MG63 (cell line): ENCODE measurements around the gene PPP1R11. TPM values are rescaled to one million over a fixed set of nuclear protein-coding genes. Genes with fewer than 3 reads are reported as not detected.
A peak's percentile ranks its signal among the peaks of the same experiment; 100 is the strongest.
"Not testable (repeated sequence)": the region's sequence is repeated elsewhere in the genome, so short reads cannot be mapped to it uniquely, and the experiment has no call there.

Experiments used
- DNase-seq: peaks from one replicate; pipeline ENCODE4 v3.0.0-alpha.2; 2020
- H3K27me3 ChIP-seq: fragments of 250-450 bp; sonication (Bioruptor Pico); 2 replicates; pipeline ENCODE4 v1.5.1; 2020; ENCODE audit warnings: mild to moderate bottlenecking, moderate library complexity
- H3K36me3 ChIP-seq: fragments of 250-450 bp; sonication (Bioruptor Pico); 2 replicates; pipeline ENCODE4 v1.5.1; 2020; ENCODE audit warnings: mild to moderate bottlenecking, moderate library complexity
- H3K4me3 ChIP-seq: fragments of 250-450 bp; sonication (Bioruptor Pico); 2 replicates; pipeline ENCODE4 v1.5.1; 2020; ENCODE audit warnings: mild to moderate bottlenecking, moderate library complexity
- H3K9me3 ChIP-seq: fragments of 250-450 bp; sonication (Bioruptor Pico); 2 replicates; pipeline ENCODE4 v1.5.1; 2020; ENCODE audit warnings: mild to moderate bottlenecking, moderate library complexity
- total RNA-seq: library from RNA; depleted of rRNA; stranded (reverse); fragments of >200 nt; shearing (Covaris generic); gene quantifications from 2 replicates; pipeline ENCODE4 v1.2.3, GENCODE V29; 2014; ENCODE audit warnings: low replicate concordance; rRNA removed

The PPP1R11 gene
- total RNA-seq, 1 experiment from 2014 or later, result 47.2 TPM

DNA sequence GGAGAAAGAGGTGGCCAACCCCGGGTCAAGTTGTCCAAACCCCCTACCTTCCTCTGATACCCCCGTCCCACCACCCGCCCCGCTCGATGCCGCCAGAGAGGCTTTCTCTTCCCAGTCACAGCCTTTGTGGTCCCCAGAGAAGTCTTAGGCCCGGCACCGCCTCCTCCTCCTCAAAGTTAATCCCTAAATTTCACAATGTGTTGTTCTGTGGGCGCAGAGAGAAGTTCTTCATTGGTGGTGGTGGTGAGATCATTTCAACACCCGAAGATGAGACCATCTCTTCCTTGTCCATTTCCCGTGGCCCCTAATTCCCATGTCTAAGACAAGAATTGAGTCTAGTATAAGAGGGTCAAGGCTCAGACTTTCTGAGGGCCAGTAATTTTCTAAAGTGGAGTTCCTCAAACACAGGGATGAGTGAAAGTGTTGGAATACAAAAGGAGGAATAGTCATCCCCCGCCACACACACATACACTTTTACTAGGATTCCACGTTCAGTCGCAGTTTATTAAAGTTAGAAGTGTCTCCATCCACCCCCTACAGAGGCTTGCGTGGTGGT is 35.5 kb downstream of the PPP1R11 start:
- peaks cover 2% of the 10 kb centered on the region; the same call in 1 of the 2 replicates for H3K27me3 ChIP-seq
- no peaks in the 10 kb centered on the region for H3K36me3 ChIP-seq
- peak; percentile 16 for DNase-seq
- no peaks in the 10 kb centered on the region for H3K9me3 ChIP-seq
- H3K4me3 ChIP-seq, result peak overlapping the region; percentile 40

DNA sequence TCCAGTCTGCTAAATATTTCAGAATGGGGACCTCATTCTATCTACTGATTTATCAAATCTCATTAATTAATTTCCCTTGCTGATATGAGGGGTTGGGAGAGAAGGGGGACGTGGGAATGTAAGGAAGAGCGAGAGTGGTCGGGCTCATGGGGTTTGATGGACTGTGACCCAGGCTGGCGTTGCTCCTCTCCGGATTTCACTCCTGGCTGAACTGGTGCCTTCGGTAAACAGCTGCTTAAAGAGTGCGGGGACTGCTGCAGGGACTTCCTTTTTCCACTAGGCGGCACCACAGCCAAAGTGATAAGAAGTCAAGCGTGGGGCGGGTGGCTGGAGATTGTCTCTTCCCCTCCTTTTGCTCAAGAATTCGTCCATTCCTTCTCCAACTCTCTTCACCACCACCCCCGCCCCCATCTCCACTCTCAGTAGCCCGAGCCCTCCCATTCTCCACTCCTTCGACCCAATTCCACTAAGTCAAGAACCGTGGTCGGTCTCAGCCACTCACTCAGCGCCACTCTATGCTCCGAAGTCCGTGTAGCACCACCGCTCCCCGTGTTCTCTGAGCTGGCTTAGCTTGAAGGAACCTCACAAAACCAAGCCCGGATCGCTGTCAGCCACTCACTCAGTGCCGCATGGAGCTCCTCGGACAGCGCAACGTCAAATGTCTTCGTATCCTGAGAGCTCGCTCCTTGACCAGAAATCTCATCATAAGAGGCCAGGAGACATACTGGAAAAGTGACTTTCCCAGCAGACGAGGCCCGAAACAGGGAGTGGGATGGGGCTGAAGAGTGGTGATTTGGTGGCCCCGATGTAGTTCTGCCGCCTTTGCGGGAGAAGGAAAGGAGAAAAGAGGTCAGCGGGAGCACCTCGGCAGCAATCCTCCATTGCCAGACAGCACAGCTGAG is 36.2 kb downstream of the PPP1R11 start:
- peaks cover 2% of the 10 kb centered on the region; the same call in 1 of the 2 replicates for H3K27me3 ChIP-seq

DNA sequence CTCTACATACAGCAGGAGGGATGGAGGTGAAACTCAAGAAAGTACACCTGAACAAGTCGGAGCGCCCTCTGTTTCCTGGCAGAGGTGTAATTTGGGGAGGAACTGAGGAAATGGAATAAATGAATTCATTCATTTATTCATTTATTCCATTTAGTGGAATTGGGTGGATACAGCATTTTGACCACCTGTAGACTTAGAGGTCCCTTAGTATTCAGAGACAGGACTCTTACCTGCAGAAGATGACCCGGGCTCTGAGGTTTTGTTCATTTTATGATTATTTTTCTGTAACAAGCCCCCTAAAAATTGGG is 36.8 kb downstream of the PPP1R11 start:
- no peak for DNase-seq
- Histone ChIP-seq H3K27me3 (peaks cover 2% of the 10 kb centered on the region; the same call in 1 of the 2 replicates), H3K4me3 (no peak overlapping the region), H3K9me3 (no peaks in the 10 kb centered on the region), H3K36me3 (no peaks in the 10 kb centered on the region)

More for the DNA sequence above, 36.2 kb downstream of the PPP1R11 start:
- H3K4me3 ChIP-seq, result peak overlapping the region; percentile 36
- no peaks in the 10 kb centered on the region for H3K36me3 ChIP-seq
- DNase-seq, result peak; percentile 65
- H3K9me3 ChIP-seq, result no peaks in the 10 kb centered on the region

DNA sequence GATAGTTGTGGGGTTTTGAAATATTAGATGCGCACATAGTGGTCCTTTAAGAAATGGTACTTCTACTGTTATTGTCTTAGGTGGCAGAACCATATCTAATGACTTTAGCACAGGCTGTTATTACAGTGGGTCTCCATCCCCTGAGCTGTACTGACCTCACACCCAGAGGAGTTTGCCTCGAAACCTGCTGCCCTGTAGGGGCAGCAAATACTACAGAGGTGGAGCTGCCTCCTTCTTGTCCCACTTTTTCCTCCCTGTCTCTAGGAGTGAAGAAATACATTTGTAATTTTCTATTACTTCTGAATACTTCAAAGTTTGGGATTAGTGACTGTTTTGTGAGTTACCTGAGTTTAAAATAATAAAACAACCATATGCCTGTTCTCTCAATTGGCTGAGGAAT is 37.7 kb downstream of the PPP1R11 start:
- DNase-seq, result no peak
- H3K9me3 ChIP-seq, result no peaks in the 10 kb centered on the region
- H3K4me3 ChIP-seq, result no peak overlapping the region
- no peaks in the 10 kb centered on the region; the same call in 1 of the 2 replicates for H3K27me3 ChIP-seq
- H3K36me3 ChIP-seq, result no peaks in the 10 kb centered on the region

DNA sequence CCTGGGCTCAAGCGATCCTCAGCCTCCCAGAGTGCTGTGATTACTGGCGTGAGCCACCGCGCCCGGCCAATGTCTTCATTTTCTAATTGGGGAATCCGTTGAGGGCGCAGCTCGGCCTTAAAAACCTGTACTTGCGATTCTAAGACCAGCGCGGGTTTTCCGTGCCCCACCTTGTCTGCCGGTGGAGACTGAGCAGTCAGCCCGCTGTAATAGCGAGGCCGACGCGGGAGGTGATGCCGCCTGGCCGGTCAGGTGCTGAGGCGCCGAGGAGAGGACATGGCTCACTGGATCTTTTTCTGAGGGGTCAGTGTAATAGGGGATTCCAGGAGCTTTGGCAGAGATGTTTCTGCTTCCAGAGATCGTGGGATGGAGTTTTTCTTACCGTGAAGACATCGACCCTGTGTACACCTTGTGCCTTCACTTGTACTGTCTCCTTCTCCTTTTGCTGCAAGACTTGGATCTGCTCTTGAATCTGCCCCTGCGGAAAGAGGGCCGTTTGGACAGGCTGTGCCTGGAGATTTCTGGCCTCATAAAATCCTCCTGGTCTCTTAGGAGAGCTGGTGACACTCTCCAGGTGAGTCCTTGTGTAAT is 44.4 kb downstream of the PPP1R11 start:
- no peaks in the 10 kb centered on the region for H3K36me3 ChIP-seq
- H3K9me3 ChIP-seq, result no peaks in the 10 kb centered on the region
- H3K4me3 ChIP-seq, result no peak overlapping the region
- DNase-seq, result no peak
- no peaks in the 10 kb centered on the region for H3K27me3 ChIP-seq

DNA sequence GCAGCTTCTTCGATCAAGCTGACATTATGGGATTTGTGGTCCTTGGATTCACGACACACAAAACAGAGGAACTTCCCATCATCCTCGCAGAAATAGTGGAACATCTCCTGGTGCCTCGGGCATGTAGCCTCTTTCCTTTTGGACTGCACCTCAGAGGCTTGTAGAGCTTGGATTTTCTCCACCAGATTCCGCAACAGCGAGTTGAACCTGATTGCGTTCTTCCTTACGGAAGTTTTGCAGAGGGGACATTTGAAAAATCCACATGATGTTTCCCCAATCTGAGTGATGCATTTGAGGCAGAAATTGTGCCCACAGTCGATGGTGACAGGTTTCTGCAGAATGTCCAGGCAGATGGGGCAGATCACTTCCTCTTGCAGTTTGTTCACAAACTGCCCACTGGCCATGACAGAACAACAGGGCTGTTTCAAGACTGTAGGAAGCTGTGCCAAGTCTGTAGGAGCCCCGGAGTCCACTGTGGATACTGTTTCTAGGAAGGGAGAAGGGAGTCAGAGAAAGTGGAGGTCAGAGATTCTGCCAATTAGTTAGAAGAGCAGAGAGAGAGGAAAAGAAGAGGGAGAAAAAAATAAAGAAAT is 45.5 kb downstream of the PPP1R11 start:
- H3K36me3 ChIP-seq, result no peaks in the 10 kb centered on the region
- H3K27me3 ChIP-seq, result no peaks in the 10 kb centered on the region
- H3K9me3 ChIP-seq, result no peaks in the 10 kb centered on the region
- no peak overlapping the region for H3K4me3 ChIP-seq
- DNase-seq, result no peak

DNA sequence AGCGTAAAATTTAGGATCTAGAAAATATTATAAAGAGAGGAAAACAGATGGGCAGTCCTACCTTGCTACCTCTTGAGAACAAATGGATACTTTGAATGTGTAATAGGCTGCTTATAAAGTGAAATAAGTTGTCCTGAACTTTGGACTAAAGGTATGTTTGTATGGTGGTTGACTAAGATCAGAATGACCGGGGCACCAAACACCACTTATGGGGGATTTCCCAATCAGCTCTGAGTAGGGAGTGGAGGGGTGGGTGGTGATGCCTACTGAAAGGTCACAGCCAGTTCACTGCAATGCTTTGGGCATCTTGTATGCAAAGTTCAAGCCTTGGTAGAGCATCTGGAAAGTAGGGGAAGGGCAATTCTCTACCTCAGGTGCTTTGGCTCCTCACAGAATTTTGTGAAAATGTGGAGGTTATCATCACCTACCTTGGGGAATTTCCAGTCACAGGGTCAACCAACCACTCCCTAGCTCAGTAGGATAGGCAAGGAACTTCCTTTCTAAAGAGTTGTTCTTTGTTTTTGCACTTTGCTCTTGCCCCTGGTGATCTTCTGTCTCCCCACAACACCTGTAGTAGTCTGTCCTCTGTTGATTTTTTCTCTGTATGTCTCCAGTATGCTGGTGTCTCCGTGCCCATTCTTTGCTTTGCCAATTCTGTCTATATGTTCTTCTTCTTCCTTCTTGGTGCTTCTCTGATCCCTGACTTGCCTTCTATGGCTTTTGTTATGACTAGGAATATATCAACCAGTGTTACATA is 46.2 kb downstream of the PPP1R11 start, which contains the start of gene TRIM31:
TRIM31 (minus strand) TSS at position 88 of the 757 bp plus-strand sequence. CDS start 285 bp downstream, outside the sequence.
- no peak for DNase-seq
- no peaks in the 10 kb centered on the region for H3K9me3 ChIP-seq
- no peaks in the 10 kb centered on the region for H3K36me3 ChIP-seq
- no peaks in the 10 kb centered on the region for H3K27me3 ChIP-seq
- no peak within 1 kb of the TSS for H3K4me3 ChIP-seq

DNA sequence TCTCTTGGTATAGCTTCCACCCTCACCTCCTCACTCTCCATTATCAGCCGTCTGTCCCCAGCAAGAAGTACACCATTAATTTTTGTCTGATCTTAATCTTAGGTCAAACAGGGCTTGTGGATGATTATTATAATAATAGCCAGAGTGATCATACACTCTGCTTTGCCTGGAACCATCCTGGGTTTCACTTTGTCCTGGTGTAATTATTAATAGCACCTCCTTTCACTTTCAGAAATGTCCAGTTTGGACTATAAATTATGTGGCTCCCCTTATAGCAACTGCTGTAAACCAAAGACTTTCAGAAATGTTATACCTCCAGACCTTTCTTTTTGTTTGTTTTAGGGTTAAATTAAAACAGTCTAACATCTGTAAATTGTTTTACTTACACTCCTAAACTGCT is 46.8 kb downstream of the PPP1R11 start:
- H3K27me3 ChIP-seq, result no peaks in the 10 kb centered on the region
- H3K9me3 ChIP-seq, result no peaks in the 10 kb centered on the region
- no peaks in the 10 kb centered on the region for H3K36me3 ChIP-seq
- H3K4me3 ChIP-seq, result no peak overlapping the region
- DNase-seq, result no peak

DNA sequence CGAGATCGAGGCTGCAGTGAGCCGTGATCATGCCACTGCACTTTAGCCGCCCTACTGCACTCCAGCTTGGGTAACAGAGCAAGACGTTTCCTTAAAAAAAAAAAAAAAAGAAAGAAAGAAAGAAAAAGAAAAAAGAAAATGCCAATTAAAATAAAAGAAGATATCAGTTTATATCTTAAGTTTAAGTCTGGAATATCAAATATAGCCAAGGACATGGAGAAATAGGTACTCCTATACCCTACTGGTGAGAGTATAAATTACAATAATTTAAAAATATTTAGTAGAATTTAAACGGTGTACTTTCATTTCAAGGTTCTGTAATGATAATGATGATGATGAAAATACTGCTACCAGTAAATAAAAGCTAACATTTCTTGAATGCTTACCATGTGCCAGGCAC is 49.7 kb downstream of the PPP1R11 start:
- H3K9me3 ChIP-seq, result no peaks in the 10 kb centered on the region

DNA sequence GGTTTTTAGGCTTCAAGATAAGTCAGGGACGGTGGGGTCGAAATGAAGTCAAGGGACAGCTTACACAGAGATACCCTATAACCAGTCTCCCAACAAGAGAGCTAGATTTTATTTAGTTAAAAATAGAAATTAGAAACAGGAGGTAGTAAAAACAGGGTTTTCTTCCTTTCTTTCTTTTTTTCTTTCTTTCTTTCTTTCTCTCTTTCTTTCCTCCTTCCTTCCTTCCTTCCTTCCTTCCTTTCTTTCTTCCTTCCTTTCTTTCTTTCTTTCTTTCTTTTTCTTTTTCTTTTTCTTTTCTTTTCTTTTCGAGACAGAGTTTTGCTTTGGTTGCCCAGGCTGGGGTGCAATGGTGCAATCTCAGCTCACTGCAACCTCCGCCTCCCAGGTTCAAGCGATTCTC is 51.7 kb downstream of the PPP1R11 start:
- not testable (repeated sequence) for H3K27me3 ChIP-seq, DNase-seq, H3K4me3 ChIP-seq, H3K9me3 ChIP-seq, H3K36me3 ChIP-seq

More for the DNA sequence above, 49.7 kb downstream of the PPP1R11 start:
- Histone ChIP-seq H3K4me3 (no peak overlapping the region), H3K36me3 (no peaks in the 10 kb centered on the region), H3K27me3 (no peaks in the 10 kb centered on the region)
- no peak for DNase-seq

Other genes with a start within 250 kb of the PPP1R11 start
- gene HLA-G, start 239.4 kb upstream of the PPP1R11 start, total RNA-seq, result not detected in 2 replicates
- 139 and 315 TPM in 2 replicates for gene HLA-A, start 124.7 kb upstream of the PPP1R11 start, total RNA-seq
- gene POLR1H, start 5.9 kb upstream of the PPP1R11 start, total RNA-seq, result 24.3 and 32.9 TPM in 2 replicates
- not detected in 2 replicates for gene RNF39, start 8.6 kb downstream of the PPP1R11 start, total RNA-seq
- not detected in 2 replicates for gene TRIM31, start 45.9 kb downstream of the PPP1R11 start, total RNA-seq
- gene TRIM40, start 68.9 kb downstream of the PPP1R11 start, total RNA-seq, result not detected in 2 replicates
- not detected in 2 replicates for gene TRIM10, start 94.0 kb downstream of the PPP1R11 start, total RNA-seq
- not detected in 2 replicates for gene TRIM15, start 96.3 kb downstream of the PPP1R11 start, total RNA-seq
- 44.3 and 60.7 TPM in 2 replicates for gene TRIM26, start 146.2 kb downstream of the PPP1R11 start, total RNA-seq